ENCODE data around the gene MDGA2.

Gene MDGA2

DNA sequence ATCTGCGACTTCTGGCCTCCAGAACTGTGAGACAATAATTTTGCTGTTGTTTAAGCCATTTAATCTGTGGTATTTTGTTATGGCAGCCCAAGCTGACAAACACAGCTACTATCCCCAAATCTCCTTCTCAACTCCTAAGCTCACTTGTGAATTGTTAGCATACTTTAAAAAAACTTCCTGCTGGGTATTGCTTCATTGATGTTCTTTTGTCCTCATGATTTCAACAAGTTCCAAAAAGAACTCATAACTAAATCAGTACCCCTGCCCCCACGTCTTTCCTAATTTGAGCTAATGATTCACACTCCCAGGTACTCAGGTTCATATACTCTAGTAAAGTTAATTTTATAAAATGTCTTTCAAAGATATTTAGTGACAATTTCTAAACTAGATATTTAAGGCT is 125.5 kb downstream of the MDGA2 start:
- in situ Hi-C loops (cut with HindIII; ENCODE audit: low sequenced_read_pairs): no loop called here
- no peak for DNase-seq (ENCODE audit: low read depth)
- H3K4me3 ChIP-seq (ENCODE audit: low read depth, low read length): no peak overlapping the region
- TF ChIP-seq CTCF (IDR thresholded peaks at IDR 0.05; ENCODE audit: low read depth, low read length, missing control alignments): no peak

- no peak for TF ChIP-seq CTCF (IDR thresholded peaks at IDR 0.05; ENCODE audit: low read depth, low read length, missing control alignments)
- DNase-seq (ENCODE audit: low read depth): no peak
- in situ Hi-C loops (cut with HindIII; ENCODE audit: low sequenced_read_pairs): no loop called here
- H3K4me3 ChIP-seq (ENCODE audit: low read depth, low read length): no peak overlapping the region
These were observed 131.9 kb downstream of the MDGA2 start for GRCh38 chr14:47543459-47543858.

GRCh38 chr14:47541662-47542061 is 133.7 kb downstream of the MDGA2 start:
- TF ChIP-seq CTCF (IDR thresholded peaks at IDR 0.05; ENCODE audit: low read depth, low read length, missing control alignments): no peak
- no peak for DNase-seq (ENCODE audit: low read depth)
- in situ Hi-C loops (cut with HindIII; ENCODE audit: low sequenced_read_pairs): no loop called here
- H3K4me3 ChIP-seq (ENCODE audit: low read depth, low read length): no peak overlapping the region

GRCh38 chr14:47539031-47539461 is 136.4 kb downstream of the MDGA2 start:
- peak; percentile 1 for DNase-seq (ENCODE audit: low read depth)
- peak; percentile 37 for TF ChIP-seq CTCF (IDR thresholded peaks at IDR 0.05; ENCODE audit: low read depth, low read length, missing control alignments)
- in situ Hi-C loops (cut with HindIII; ENCODE audit: low sequenced_read_pairs): no loop called here

GRCh38 chr14:47536341-47536740 is 139.1 kb downstream of the MDGA2 start:
- no peak overlapping the region for H3K4me3 ChIP-seq (ENCODE audit: low read depth, low read length)
- no peak for TF ChIP-seq CTCF (IDR thresholded peaks at IDR 0.05; ENCODE audit: low read depth, low read length, missing control alignments)
- in situ Hi-C loops (cut with HindIII; ENCODE audit: low sequenced_read_pairs): no loop called here
- no peak for DNase-seq (ENCODE audit: low read depth)

More at GRCh38 chr14:47539031-47539461, 136.4 kb downstream of the MDGA2 start:
- H3K4me3 ChIP-seq (ENCODE audit: low read depth, low read length): no peak overlapping the region

DNA sequence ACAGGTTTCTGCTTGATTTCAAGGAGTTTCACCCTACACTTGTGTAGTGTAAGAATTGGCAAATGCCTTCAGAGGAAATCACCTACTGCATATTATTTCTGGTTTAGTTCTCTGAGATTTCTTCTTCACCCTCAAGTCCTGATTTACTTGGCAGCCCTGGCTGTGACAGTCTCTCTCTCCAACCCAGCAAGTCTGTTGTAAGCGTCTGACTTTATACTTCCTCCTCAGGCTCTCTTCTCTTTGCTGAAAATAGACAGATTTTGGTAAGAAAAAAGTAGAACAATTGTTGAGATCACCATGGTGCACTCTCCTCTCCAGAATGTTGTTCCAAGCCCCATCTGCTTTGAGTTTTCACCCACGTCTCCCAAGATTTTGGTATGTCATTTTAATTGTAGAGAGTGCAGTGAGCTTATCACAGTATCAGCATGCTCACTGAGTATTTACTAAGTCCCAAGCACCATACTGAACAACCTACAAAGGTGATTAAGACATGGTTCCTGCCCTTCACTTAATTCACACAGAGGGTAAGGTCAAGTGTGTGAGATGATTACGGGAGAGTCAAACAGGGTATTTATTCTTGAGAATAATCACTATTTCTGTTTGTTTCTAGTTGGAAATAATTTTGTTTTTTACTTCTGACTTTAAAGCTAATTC is 148.7 kb downstream of the MDGA2 start:
- DNase-seq (ENCODE audit: low read depth): no peak
- in situ Hi-C loops (cut with HindIII; ENCODE audit: low sequenced_read_pairs): no loop called here
- TF ChIP-seq CTCF (IDR thresholded peaks at IDR 0.05; ENCODE audit: low read depth, low read length, missing control alignments): no peak
- H3K4me3 ChIP-seq (ENCODE audit: low read depth, low read length): no peak overlapping the region
